GM18508 (cell line): ENCODE results near the gene RAI1.
"Not testable (repeated sequence)": the region's sequence is repeated elsewhere in the genome, so short reads cannot be mapped to it uniquely, and the experiment has no call there.

Source experiments
- ATAC-seq: cut with Tn5 transposase; IDR thresholded peaks from one replicate; pipeline ENCODE4 v1.9.1; 2021; ENCODE audit warnings: moderate number of reproducible peaks; ENCODE audit not compliant: insufficient read depth, unreplicated experiment

Gene RAI1

DNA sequence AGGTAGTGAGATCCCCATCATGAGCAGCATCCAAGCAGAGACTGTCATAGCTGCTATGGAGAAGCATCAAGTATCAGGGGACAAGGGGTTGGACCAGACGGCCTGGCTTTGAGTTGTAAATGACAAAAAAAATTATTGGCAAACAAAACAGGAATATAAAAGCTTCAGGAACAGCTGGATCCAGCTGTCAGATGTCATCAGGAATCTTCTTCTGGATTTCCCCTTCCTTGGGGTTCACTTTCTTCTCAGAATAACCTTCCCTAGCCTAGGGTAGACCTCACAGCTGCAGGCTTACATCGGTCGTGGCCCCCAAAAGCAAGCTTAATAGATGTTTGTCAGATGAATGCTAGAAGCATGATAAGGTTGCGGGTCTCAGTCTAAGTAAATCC is 17.2 kb upstream of the RAI1 start:
- no peak for ATAC-seq

DNA sequence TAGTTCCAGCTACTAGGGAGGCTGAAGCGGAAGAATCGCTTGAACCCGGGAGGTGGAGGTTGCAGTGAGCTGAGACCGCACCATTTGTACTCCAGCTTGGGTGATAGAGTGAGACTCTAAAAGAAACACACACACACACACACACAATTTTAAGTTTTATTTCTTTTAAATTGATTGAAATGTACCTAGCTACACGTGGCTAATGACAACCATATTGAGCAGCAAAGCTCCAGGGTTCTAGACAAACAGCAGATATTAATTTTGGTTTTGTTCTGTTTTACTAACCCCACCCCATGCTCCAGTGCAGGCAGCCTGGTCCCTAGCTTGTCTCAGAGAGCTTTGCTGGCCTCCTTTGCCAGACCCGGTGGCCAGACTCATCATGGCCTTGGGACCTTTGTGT is 16.0 kb upstream of the RAI1 start:
- no peak for ATAC-seq

DNA sequence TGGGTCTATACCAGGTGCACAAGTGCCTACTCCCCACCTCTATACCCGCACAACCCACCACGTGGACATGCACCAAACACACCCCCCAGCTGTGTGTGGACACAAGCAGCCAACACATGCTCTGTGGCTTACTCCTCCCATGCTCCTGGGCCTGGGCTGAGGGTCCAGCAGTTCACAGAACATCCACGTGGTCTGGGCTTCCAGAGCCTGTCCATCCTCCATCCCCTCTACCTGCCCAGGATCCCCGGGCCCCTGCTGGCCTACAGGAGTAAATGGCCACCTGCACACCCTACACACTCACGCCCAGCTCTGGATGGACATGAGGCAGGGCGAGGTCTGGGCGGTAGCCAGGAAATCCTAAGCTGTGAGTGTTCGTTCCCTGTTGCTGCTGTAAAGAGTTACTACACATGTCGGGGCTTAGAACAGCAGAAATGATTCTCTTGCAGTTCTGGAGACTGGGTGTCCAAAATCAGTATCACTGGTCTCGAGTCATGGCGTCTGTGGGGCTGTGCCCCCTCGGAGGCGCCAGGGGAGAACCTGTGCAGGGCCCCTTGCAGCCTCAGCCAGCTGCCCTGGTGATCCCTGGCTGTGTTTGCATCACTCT is 15.0 kb upstream of the RAI1 start:
- ATAC-seq = no peak

DNA sequence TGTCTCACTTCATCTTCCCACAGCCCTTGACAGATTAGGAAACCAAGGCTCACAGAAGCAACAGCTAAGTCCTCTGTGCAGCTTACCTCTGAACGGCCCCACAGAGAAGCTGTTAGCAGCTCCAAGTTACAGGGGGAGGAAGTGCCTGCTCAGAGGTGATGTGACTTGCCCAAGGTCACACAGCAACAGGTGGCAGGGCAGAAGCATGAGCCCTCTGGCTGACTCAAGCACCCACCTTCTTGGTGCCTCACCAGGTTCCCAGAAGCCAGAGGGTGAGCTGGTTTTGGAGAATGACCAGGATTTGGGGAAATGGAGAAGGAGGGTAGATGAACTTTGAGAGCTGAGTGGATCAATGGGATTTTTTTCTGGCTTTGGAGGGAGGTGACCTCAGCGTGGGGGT is 14.0 kb upstream of the RAI1 start:
- no peak for ATAC-seq

DNA sequence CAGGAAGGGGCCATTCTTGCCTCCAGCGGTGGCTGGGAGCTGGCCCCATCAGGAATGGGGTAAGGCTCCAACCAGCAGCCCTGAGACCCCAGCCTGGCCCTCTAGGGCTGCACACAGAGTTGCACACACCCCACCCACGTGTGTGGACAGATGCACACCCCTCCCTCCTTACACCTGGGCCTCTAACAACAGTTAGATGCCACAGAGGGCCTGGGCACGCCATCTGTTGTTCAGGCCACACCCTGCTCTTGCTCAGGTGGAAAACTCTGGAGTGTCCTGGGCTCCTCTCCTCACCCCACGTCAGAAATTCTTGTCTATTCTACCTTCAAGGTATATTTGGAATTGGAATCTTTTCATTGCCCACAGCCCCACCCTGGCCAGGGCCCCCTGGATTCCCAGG is 13.3 kb upstream of the RAI1 start:
- no peak for ATAC-seq

DNA sequence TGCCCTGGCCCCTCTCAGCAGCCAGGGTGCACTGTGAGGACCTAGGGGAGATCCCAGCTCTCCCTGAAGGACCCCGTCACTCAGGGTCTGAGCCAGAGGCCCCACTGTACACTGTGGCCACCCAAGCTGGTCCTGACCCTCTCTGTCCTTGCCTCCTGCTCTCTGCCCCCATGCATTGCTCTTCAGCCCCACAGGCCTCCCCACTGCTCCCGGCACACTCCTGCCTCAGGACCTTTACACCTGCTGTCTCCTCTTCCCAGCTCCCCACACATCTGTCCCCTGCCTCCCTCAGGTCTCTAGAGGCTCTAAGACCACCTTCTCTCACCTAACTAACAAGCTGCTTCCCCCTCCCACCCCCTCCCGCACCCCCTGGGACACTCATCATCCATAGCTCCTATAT is 12.9 kb upstream of the RAI1 start:
- no peak for ATAC-seq

DNA sequence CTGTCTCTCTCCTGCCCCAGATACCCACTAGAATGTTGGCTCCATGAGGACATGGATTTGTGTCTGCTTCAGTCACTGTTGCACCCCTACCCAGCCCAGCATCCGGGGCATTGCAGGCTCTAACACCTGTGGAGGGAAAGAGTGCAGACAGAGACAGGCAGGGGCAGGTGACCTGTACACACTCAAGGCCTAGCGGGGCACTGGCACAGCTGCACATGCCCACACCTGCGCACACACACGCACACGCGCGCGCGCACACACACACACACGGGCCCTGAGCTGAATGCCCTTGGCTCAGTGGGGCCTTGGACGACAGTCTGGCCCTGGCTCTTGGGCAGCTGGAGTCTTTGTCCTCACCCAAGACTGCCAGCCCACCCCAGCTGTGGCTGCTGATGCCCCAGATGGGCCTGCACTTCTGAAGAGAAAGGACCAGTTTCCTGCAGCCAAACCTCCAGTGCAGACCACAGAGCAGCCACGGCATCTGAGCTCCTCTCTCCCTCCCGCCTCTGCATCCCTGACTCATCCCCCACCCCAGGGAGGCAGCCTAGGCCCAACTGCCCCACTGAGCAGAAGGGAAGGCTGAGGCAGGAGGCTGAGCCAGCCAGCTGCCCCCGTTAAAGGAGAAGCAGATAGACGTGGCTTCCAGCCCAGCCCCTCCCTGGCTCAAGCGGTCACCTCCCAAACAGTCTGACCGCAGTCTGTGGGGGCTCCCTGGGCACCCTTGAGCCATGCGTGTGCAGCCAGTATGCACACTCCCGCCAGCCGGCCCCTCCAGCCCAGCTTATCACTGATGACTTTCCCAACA is 12.3 kb upstream of the RAI1 start:
- no peak for ATAC-seq

DNA sequence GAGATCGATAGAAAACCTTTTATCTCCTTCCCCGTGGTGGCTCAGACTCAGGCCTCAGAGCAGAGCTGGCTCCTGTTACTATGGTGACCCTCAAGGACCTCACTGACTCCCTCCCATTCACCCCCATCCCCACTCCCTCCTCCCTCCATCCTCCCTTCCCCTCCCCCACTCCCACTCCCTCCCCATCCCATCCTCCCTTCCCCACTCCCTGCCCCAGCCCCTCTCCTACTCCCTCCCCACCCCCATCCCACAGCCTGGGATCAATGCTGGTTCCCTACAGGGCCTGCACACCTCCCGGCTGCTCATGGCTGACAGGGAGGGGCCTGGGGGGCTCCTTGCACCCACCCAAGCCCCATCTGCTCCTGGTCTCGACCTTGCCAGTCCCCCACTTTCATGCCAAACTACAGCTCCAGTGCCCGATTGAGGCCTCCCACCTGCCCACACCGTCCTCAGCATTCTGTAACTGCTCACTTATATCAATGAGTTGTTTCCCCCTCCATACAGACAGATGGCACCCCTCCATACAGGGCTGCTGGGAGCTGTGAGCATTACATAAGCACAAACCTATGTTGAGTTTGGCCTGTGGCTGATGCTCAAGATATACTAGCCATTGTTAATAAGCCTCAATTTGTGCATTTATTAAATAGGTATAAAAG is 11.6 kb upstream of the RAI1 start:
- no peak for ATAC-seq

DNA sequence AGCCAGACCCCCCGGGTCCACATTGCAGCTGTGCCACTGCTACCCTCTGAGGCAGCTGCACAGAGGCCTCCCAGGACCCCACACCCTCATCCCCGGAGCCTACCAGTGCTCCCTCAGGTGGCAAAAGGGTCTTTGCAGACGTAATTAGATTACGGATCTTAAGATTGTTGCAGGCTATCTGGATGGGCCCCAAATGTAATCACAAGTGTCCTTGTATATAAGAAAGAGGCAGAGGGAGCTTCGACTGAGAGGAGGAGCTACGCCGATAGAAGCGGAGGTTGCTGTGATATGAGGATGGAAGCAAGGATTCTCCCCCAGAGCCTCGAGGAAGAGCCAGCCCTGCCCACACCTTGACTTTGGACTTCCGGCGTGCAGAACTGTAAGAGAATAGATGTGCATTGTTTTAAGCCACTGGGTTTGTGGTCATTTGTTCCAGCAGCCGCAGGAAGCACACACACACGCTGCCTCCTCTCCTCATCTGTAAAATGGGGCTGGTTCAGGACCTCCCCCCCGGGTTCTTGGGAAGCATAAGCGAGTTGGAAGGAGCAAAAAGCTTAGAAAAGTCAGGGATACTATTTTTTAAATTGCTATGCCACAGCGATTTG is 10.5 kb upstream of the RAI1 start:
- ATAC-seq = no peak

DNA sequence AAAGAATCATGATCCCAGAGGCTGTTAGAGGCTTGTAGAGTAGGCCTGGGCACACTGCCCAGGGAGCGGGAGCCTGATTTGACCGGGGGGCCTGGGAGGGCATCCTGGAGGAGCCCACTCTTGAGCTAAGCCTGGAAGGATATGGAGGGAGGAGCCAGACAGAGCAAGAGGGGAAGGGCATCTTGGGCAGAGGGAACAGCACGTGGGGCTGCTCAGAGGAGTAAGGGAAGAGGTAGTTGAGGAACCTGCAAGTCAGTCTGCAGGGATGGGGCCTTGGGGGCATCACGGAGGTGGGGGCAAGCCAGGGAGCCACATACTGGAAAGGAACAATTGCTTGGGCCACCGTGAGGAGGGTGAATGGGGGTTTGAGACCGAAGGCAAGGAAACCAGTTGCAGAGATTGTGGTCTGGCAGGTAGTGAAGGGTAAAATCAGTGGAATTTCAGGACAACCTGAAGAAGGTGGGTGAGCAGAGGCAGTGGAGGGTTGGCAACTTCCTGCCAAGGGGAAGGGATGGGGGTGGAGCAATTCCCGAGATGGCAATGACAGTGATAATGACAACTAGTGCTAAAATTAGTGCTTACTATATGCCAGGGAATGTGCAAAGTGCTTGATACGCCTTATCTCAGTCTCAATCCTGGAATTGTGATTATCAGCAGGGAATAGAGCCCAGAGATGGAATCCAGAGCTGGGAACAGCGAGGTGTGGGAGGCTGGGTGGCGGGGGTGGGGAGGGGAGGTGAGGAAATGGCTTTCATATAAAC is 9.7 kb upstream of the RAI1 start:
- no peak for ATAC-seq

DNA sequence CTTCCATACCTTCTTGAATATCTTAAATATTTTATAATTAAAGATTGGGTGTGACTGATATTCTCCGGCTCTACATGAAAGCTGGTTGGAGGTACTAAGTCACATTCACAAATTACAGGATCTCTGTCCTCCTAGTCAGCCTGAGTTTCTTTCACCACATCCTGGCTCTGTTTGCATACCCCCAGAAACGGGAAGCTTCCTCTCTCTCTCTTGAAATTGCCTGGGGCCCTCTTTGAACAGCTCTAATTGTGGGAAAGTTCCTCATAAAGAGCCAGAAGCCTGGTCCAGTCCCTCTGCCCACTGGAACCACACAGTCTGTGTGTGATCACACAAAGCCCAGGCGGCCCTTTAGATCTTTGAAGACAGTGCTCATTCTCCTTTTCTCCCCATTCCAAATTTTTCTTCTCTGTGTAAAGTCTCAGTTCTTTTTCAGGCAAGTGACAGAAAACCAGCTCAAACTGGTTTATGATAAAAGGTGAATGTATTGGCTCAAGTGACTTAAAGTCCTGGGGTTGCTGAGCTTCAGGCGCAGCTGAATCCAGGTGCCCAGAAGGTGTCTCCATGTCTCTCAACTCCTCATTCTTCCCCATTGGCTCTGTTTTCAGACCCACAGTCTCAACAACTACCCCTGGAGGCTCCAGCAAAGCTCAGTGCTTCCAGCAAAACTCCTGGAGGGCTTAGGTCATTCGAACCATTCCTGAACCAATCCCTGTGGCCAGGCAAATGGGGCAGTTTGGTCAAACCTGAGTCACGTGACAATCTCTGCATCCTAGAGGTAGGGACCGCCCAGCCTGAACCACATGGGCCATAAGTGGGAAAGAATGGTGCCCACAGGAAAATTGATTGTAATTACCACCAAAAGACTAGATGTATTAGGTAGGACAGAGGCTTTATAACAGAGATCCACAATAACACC is 8.5 kb upstream of the RAI1 start:
- ATAC-seq = no peak

DNA sequence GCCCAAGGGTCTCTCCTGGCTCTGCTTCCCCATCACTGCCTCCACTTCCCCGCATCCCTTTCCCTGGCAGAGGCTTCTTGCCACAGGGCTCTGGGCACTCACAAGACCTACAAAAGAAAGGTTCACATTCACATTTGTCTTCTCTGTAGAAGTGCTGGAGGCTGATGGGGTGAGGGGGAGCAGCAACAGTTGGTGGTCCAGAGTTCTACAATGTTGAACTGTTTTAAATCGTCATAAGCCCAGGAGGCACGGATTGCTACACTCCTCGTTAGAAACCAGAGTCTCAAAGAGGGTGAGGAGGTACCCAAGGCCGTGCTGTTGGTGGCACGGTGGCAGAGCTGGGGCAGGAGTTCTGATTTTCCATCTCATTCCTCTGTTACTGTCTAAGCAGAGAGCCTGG is 5.8 kb upstream of the RAI1 start:
- ATAC-seq = no peak

DNA sequence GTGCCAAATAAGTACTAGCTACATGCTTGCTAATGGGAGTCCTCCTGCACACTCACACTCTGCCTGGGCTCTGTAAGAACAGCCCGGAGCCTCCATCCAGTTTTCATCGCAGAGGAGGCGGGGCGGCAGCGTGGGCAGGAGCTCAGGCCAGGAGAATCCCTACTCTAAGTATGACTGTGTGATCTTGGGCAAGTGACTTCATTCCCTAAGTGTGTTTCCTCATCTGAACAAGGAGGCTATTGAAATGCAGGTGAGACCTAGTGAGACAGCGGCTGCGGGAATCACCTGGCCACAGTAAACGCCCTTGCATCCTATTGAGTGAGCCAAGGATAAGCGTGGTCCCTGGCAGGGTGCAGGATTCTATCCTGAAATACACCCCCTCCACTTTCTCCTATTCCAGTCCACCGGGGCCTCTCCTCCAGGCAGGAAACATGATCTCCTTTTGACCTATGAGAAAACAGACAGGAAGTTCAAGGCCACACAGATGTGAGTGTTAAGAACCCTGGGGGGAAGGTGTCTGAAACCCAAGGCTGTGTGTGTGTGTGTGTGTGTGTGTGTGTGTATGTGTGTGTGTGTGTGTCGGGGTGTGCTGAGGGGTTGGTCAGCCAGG is 5.2 kb upstream of the RAI1 start:
- ATAC-seq = no peak

DNA sequence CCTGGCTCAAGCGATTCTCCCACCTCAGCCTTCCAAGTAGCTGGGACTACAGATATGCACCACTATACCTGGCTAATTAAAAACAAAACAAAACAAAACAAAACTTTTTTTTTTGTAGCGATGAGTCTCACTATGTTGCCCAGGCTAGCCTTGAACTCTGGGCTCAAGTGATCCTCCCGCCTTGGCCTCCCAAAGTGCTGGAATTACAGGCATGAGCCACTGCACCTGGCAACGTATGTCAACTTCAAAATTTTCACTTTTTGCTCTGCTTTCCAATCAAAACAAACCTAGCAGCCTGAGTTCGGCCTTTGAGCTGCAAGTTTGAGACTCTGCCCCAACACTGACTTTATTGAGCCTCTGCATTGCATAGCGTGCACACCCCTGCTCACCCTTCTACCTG is 4.5 kb upstream of the RAI1 start:
- ATAC-seq = no peak

DNA sequence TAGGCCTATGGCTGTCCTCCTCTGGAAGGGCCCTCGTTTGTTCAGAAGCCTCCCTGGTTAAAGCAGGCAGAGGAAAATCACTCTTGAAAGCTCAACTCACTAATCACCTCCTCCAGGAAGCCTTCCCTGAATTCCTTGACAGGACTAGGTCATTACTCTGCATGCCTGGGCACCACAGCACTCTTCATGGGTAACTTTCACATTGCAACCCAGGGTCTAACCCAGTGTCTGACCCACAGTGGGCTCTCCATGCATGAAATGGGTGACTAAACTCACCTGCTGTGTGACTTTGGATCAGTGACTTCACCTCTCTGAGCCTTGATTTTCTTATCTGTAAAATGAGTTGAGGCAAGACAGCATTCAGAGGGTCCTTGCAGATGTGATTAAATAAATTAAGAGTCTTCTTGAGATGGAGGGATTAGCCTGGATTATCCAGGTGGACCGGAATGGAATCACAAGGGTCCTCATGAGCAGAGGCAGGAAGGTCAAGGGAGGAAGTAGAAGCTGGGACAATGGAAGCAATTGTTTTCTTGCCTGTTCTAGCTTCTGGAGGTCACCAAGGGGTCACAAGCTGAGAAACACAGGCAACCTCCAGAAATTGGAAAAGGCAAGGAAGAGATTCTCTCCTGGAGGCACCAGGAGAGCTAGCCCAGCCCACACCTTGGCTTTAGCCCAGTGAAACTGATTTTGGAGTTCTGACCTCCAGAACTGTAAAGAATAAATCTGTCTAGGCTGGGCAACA is 3.8 kb upstream of the RAI1 start:
- ATAC-seq = no peak

DNA sequence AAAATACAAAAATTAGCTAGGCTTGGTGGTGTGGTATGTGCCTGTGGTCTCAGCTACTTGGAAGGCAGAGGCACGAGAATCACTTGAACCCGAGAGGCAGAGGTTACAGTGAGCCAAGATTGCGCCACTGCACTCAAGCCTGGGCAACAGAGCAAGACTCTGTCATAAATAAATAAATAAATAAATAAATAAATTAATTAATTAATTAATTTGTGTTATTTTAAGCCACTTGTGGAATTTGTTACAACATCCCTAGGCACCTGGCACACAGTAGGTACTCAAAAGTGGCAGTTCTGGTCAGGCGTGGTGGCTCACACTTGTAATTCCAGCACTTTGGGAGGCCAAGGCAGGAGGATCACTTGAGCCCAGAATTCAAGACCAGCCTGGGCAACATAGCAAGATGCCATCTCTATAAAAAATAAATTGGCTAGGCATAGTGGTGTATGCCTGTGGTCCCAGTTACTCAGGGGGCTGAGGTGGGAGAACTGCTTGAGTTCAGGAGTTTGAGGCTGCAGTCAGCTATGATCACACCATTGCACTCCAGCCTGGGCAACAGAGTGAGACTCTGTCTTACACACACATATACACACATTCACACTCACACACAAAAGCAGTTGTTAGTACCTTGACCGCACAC is 3.1 kb upstream of the RAI1 start:
- not testable (repeated sequence) for ATAC-seq

DNA sequence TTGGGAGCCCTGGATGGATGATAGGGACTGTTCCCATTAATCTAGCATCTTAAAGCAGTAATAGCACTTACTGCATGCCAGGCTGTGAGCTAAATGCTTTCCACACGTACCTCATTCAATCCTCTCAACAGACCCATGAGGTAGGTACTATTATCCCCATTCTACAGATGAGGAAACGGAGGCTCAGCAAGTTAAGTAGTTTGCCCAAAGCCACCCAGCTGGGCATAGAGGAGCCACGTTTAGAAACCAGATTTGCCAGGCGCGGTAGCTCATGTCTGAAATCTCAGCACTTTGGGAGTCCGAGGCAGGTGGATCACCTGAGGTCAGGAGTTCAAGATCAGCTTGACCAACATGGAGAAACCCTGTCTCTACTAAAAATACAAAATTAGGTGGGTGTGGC is 2.0 kb upstream of the RAI1 start:
- no peak for ATAC-seq

DNA sequence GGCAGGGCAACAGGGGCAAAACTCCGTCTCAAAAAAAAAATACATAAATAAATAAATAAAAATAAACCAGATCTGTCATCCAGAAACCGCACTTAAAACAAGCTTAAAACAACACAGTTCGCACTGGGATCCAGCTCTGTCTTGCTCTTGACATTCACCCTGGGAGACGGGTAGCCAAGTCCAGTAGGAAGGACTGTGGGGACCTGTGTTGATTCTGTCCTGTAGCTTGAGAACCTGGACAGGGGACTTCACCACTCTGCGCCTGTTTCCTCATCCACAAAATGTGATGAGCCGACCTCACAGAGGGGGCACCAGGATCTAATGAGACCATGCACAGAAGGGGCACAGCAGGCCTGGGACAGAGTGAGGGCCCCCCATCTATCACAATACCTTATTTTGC is 1.5 kb upstream of the RAI1 start:
- no peak for ATAC-seq
